Calu3 (cell line): ENCODE data around the gene SLC8A1. TPM values are rescaled to one million over a fixed set of nuclear protein-coding genes. Genes with fewer than 3 reads are reported as not detected.

Experiments
- BruUV-seq: library from RNA; stranded (reverse); fragments of 400-500 nt; replicated peaks from 2 replicates; lab custom pipeline; 2021; lab: Mats Ljungman, UMichigan
- CTCF ChIA-PET: fragments of 300-600 bp; sonication (Branson Sonifier 250); formaldehyde crosslinking; loops from one replicate; lab custom pipeline; 2022; ENCODE audit warnings: antibody characterized with exemption; lab: Charles Lee
- DNase-seq: peaks from one replicate; pipeline ENCODE4 v3.0.0; 2022
- H3K27ac Mint-ChIP-seq: one replicate; pipeline ENCODE4 v1.8.0; 2022; ENCODE audit warnings: mixed read lengths; ENCODE audit not compliant: unreplicated experiment
- H3K27me3 Mint-ChIP-seq: one replicate; pipeline ENCODE4 v1.8.0; 2022; ENCODE audit warnings: mixed read lengths; ENCODE audit not compliant: unreplicated experiment
- H3K36me3 Mint-ChIP-seq: one replicate; pipeline ENCODE4 v1.8.0; 2022; ENCODE audit warnings: mild to moderate bottlenecking, moderate library complexity, mixed read lengths; ENCODE audit not compliant: insufficient read depth, unreplicated experiment
- H3K4me1 Mint-ChIP-seq: one replicate; pipeline ENCODE4 v1.8.0; 2022; ENCODE audit warnings: mild to moderate bottlenecking, low read depth, mixed read lengths; ENCODE audit not compliant: unreplicated experiment
- H3K4me3 Mint-ChIP-seq: one replicate; pipeline ENCODE4 v1.8.0; 2022; ENCODE audit warnings: mild to moderate bottlenecking, low read depth, moderate library complexity, mixed read lengths; ENCODE audit not compliant: unreplicated experiment
- H3K9me3 Mint-ChIP-seq: one replicate; pipeline ENCODE4 v1.8.0; 2022; ENCODE audit warnings: low read depth, mixed read lengths; ENCODE audit not compliant: unreplicated experiment
- CTCF ChIP-seq: fragments of 200-600 bp; IDR thresholded peaks from one replicate; pipeline ENCODE4 v1.8.0; 2022; ENCODE audit warnings: antibody characterized with exemption; ENCODE audit not compliant: unreplicated experiment
- intact Hi-C: fragments of 100-400 bp; cut with micrococcal nuclease; formaldehyde crosslinking; loops from one replicate; pipeline ENCODE4 v1.10.0; 2022; ENCODE audit not compliant: unreplicated experiment
- total RNA-seq: library from RNA; stranded (reverse); gene quantifications from 2 replicates; pipeline ENCODE4 v1.2.3, GENCODE V29; 2022

Gene SLC8A1
- total RNA-seq, 1 experiment from 2014 or later: 0.05 TPM

GRCh38 chr2:40455661-40456060 lies 3.8 kb upstream of the SLC8A1 start:
- intact Hi-C loops: no loop called here
- no peak overlapping the region for H3K4me3 Mint-ChIP-seq
- no TSS peak for BruUV-seq
- H3K27me3 Mint-ChIP-seq: peaks cover 8% of the 10 kb centered on the region
- no peak for TF ChIP-seq CTCF
- no peaks in the 10 kb centered on the region for H3K36me3 Mint-ChIP-seq
- no peaks in the 10 kb centered on the region for H3K4me1 Mint-ChIP-seq
- no peak overlapping the region for H3K27ac Mint-ChIP-seq
- CTCF ChIA-PET: no interaction called here
- no peak for DNase-seq
- H3K9me3 Mint-ChIP-seq: peaks cover 3% of the 10 kb centered on the region

GRCh38 chr2:40454321-40454720 lies 2.4 kb upstream of the SLC8A1 start:
- Mint-ChIP-seq H3K9me3 (peaks cover 3% of the 10 kb centered on the region), H3K27ac (no peak overlapping the region), H3K4me3 (no peak overlapping the region), H3K4me1 (no peaks in the 10 kb centered on the region), H3K27me3 (peaks cover 17% of the 10 kb centered on the region), H3K36me3 (no peaks in the 10 kb centered on the region)
- no peak for TF ChIP-seq CTCF
- DNase-seq: no peak
- CTCF ChIA-PET: no interaction called here
- BruUV-seq: no TSS peak
- intact Hi-C loops: no loop called here

- CTCF ChIA-PET: no interaction called here
- no peak overlapping the region for H3K4me3 Mint-ChIP-seq
- H3K27me3 Mint-ChIP-seq: peaks cover 17% of the 10 kb centered on the region
- H3K27ac Mint-ChIP-seq: no peak overlapping the region
- H3K9me3 Mint-ChIP-seq: peaks cover 3% of the 10 kb centered on the region
- intact Hi-C loops: no loop called here
- BruUV-seq: no TSS peak
- TF ChIP-seq CTCF: no peak
- DNase-seq: no peak
- no peaks in the 10 kb centered on the region for H3K4me1 Mint-ChIP-seq
- H3K36me3 Mint-ChIP-seq: no peaks in the 10 kb centered on the region
These were observed 896 bp upstream of the SLC8A1 start for GRCh38 chr2:40452786-40453185.

GRCh38 chr2:40450796-40451430 lies 977 bp downstream of the SLC8A1 start:
- H3K36me3 Mint-ChIP-seq: no peaks in the 10 kb centered on the region
- TF ChIP-seq CTCF: no peak
- H3K27ac Mint-ChIP-seq: no peak overlapping the region
- H3K4me3 Mint-ChIP-seq: no peak overlapping the region
- CTCF ChIA-PET: interaction anchor here (0.8 kb wide), 1 partner anchor 36 kb away, joined by 5 read pairs; no protein-coding TSS in a partner anchor
- peaks cover 3% of the 10 kb centered on the region for H3K9me3 Mint-ChIP-seq
- H3K27me3 Mint-ChIP-seq: peaks cover 17% of the 10 kb centered on the region
- H3K4me1 Mint-ChIP-seq: no peaks in the 10 kb centered on the region
- DNase-seq: no peak
- BruUV-seq: no TSS peak
- intact Hi-C loops: no loop called here
